A673 (cell line): Measurements from ENCODE around the gene LHFPL5. TPM values are rescaled to one million over a fixed set of nuclear protein-coding genes. Genes with fewer than 3 reads are reported as not detected.

ENCODE experiments used
- BruUV-seq: library from RNA; stranded (reverse); fragments of 400-500 nt; replicated peaks from 2 replicates; lab custom pipeline; 2021; lab: Mats Ljungman, UMichigan
- CTCF ChIA-PET: fragments of 300-600 bp; sonication (Branson Sonifier 250); formaldehyde crosslinking; loops from one replicate; lab custom pipeline; 2022; ENCODE audit warnings: antibody characterized with exemption; lab: Charles Lee
- POLR2A ChIA-PET: fragments of 300-600 bp; sonication (Branson Sonifier 250); formaldehyde crosslinking; loops from one replicate; lab custom pipeline; 2022; ENCODE audit warnings: antibody characterized with exemption; ENCODE audit not compliant: low non-redundant PET; lab: Charles Lee
- DNase-seq: peaks from one replicate; pipeline ENCODE4 v3.0.0-alpha.2; 2015; ENCODE audit warnings: low spot score
- H3K27ac ChIP-seq: fragments of 200-600 bp; sonication (generic); 2 replicates; pipeline ENCODE4 v1.5.1; 2016; ENCODE audit warnings: mixed run types, low read depth, mild to moderate bottlenecking, mixed read lengths, antibody characterized with exemption, low read length; ENCODE audit not compliant: poor library complexity, severe bottlenecking
- H3K27me3 ChIP-seq: fragments of 200-600 bp; sonication (generic); replicated peaks from 2 replicates; pipeline ENCODE4 v1.6.1; 2017; ENCODE audit warnings: mixed run types, low read depth, mild to moderate bottlenecking, mixed read lengths, antibody characterized with exemption, low read length; ENCODE audit not compliant: insufficient read depth, poor library complexity
- H3K36me3 ChIP-seq: fragments of 200-600 bp; sonication (generic); 2 replicates; pipeline ENCODE4 v1.6.1; 2016; ENCODE audit warnings: mixed run types, mild to moderate bottlenecking, mixed read lengths, antibody characterized with exemption, low read length; ENCODE audit not compliant: insufficient read depth, poor library complexity, severe bottlenecking
- H3K4me1 ChIP-seq: fragments of 200-600 bp; sonication (generic); 2 replicates; pipeline ENCODE4 v1.6.1; 2017; ENCODE audit warnings: mixed run types, mild to moderate bottlenecking, mixed read lengths, antibody characterized with exemption, low read length; ENCODE audit not compliant: insufficient read depth, poor library complexity, severe bottlenecking
- H3K4me3 ChIP-seq: fragments of 200-600 bp; sonication (generic); 2 replicates; pipeline ENCODE4 v1.5.1; 2016; ENCODE audit warnings: low read depth, mixed run types, mild to moderate bottlenecking, mixed read lengths, low read length; ENCODE audit not compliant: poor library complexity, severe bottlenecking
- H3K9me3 ChIP-seq: fragments of 200-600 bp; sonication (generic); 2 replicates; pipeline ENCODE4 v1.6.1; 2016; ENCODE audit warnings: mixed run types, low read depth, mild to moderate bottlenecking, mixed read lengths, antibody characterized with exemption, low read length; ENCODE audit not compliant: poor library complexity, severe bottlenecking
- CTCF ChIP-seq: fragments of 300-800, 200-600 bp; sonication (generic); conservative IDR thresholded peaks from 2 replicates; pipeline ENCODE4 v1.5.1; 2017; ENCODE audit warnings: low read depth, mild to moderate bottlenecking, antibody characterized with exemption, low read length, moderate library complexity, mixed read lengths
- EZH2 ChIP-seq: fragments of 200-600 bp; sonication (generic); IDR thresholded peaks from 2 replicates; pipeline ENCODE4 v1.6.1; 2017; ENCODE audit warnings: borderline replicate concordance, low read depth, mild to moderate bottlenecking, mixed read lengths, antibody characterized with exemption, low read length; ENCODE audit not compliant: poor library complexity, severe bottlenecking
- intact Hi-C: fragments of 100-400 bp; cut with micrococcal nuclease; formaldehyde crosslinking; loops from one replicate; pipeline ENCODE4 v1.10.0; 2022; ENCODE audit not compliant: unreplicated experiment
- total RNA-seq: library from RNA; stranded (reverse); gene quantifications from 2 replicates; pipeline ENCODE4 v1.2.3, GENCODE V29; 2021

The LHFPL5 gene
- total RNA-seq, 1 experiment from 2014 or later = not detected

- Histone ChIP-seq H3K4me1 (no peaks in the 10 kb centered on the region), H3K36me3 (peaks cover 7% of the 10 kb centered on the region), H3K27ac (no peak overlapping the region), H3K4me3 (no peak overlapping the region), H3K9me3 (no peaks in the 10 kb centered on the region), H3K27me3 (no peaks in the 10 kb centered on the region)
- no peak for DNase-seq
- intact Hi-C loops = no loop called here
- CTCF ChIA-PET = no interaction called here
- POLR2A ChIA-PET = no interaction called here
- BruUV-seq = no TSS peak
- TF ChIP-seq CTCF = no peak
- TF ChIP-seq EZH2 = no peak
Measured at GRCh38 chr6:35829306-35829705, 24.2 kb downstream of the LHFPL5 start.

- Histone ChIP-seq H3K4me1 (no peaks in the 10 kb centered on the region), H3K27ac (no peak overlapping the region), H3K36me3 (peaks cover 23% of the 10 kb centered on the region), H3K9me3 (no peaks in the 10 kb centered on the region), H3K27me3 (no peaks in the 10 kb centered on the region), H3K4me3 (no peak overlapping the region)
- no TSS peak for BruUV-seq
- ChIA-PET POLR2A (no interaction called here), CTCF (no interaction called here)
- TF ChIP-seq CTCF = no peak
- TF ChIP-seq EZH2 = no peak
- intact Hi-C loops = no loop called here
- no peak for DNase-seq
Measured at GRCh38 chr6:35831257-35832007, 26.3 kb downstream of the LHFPL5 start.

GRCh38 chr6:35833536-35833935 is 28.4 kb downstream of the LHFPL5 start:
- no peaks in the 10 kb centered on the region for H3K27me3 ChIP-seq
- peaks cover 37% of the 10 kb centered on the region for H3K36me3 ChIP-seq
- no peak overlapping the region for H3K27ac ChIP-seq
- BruUV-seq = no TSS peak
- CTCF ChIA-PET = no interaction called here
- intact Hi-C loops = no loop called here
- no peaks in the 10 kb centered on the region for H3K9me3 ChIP-seq
- no peak overlapping the region for H3K4me3 ChIP-seq
- no peaks in the 10 kb centered on the region for H3K4me1 ChIP-seq
- no peak for TF ChIP-seq EZH2
- TF ChIP-seq CTCF = no peak
- POLR2A ChIA-PET = no interaction called here
- no peak for DNase-seq
